IMR-90 (cell line): ENCODE results near the gene ERN1. TPM values are rescaled to one million over a fixed set of nuclear protein-coding genes. Genes with fewer than 3 reads are reported as not detected.

Source experiments
- ATAC-seq: fragments of 200-7000 bp; cut with Tn5 transposase; 2 replicates; pipeline ENCODE4 v1.9.1; 2020; ENCODE audit warnings: low read depth, mild to moderate bottlenecking, moderate library complexity
- BruUV-seq: library from RNA; stranded (reverse); fragments of 400-500 nt; replicated peaks from 2 replicates; lab custom pipeline; 2021; lab: Mats Ljungman, UMichigan
- CTCF ChIA-PET: fragments of 300-600 bp; formaldehyde crosslinking; extraction: SDS; loops from one replicate; lab custom pipeline; 2021; ENCODE audit warnings: antibody characterized with exemption; lab: Yijun Ruan, JAX
- POLR2A ChIA-PET: fragments of 300-600 bp; sonication (Branson Sonifier 250); formaldehyde crosslinking; loops from one replicate; lab custom pipeline; 2022; ENCODE audit warnings: antibody characterized with exemption; ENCODE audit not compliant: unreplicated experiment; lab: Charles Lee
- DNase-seq: peaks from one replicate; pipeline ENCODE4 v3.0.0; 2013
- H2AFZ ChIP-seq: replicated peaks from 2 replicates; pipeline ENCODE3; 2013; ENCODE audit warnings: low read length, mild to moderate bottlenecking; ENCODE audit not compliant: poor library complexity
- H2AK5ac ChIP-seq: 2 replicates; pipeline ENCODE4 v1.6.1; 2013; ENCODE audit warnings: low read depth, low read length, inconsistent platforms
- H2AK9ac ChIP-seq: replicated peaks from 2 replicates; pipeline ENCODE3; 2013; ENCODE audit warnings: mild to moderate bottlenecking, low read depth, low read length, moderate library complexity; ENCODE audit not compliant: poor library complexity
- H2BK120ac ChIP-seq: 2 replicates; pipeline ENCODE4 v1.6.1; 2013; ENCODE audit warnings: low read depth, low read length, inconsistent platforms
- H2BK15ac ChIP-seq: 3 replicates; pipeline ENCODE4 v1.6.1; 2013; ENCODE audit warnings: low read depth, low read length, inconsistent platforms
- H2BK20ac ChIP-seq: 2 replicates; pipeline ENCODE4 v1.6.1; 2013; ENCODE audit warnings: low read depth, mild to moderate bottlenecking, inconsistent platforms, low read length, moderate library complexity
- H2BK5ac ChIP-seq: 2 replicates; pipeline ENCODE4 v1.6.1; 2013; ENCODE audit warnings: mild to moderate bottlenecking, low read depth, low read length, inconsistent platforms; ENCODE audit not compliant: poor library complexity, severe bottlenecking
- H3K14ac ChIP-seq: replicated peaks from 2 replicates; pipeline ENCODE4 v1.6.1; 2013; ENCODE audit warnings: low read depth, low read length, inconsistent platforms
- H3K18ac ChIP-seq: 2 replicates; pipeline ENCODE4 v1.6.1; 2013; ENCODE audit warnings: low read depth, low read length, control low read depth
- H3K23ac ChIP-seq: 2 replicates; pipeline ENCODE4 v1.6.1; 2013; ENCODE audit warnings: low read depth, low read length, inconsistent platforms
- H3K27ac ChIP-seq: 2 replicates; pipeline ENCODE4 v1.5.1; 2013; ENCODE audit warnings: mild to moderate bottlenecking, control low read depth, low read length; ENCODE audit not compliant: insufficient read depth
- H3K27me3 ChIP-seq: 2 replicates; pipeline ENCODE4 v1.6.1; 2013; ENCODE audit warnings: low read length; ENCODE audit not compliant: control insufficient read depth, insufficient read depth
- H3K36me3 ChIP-seq: 2 replicates; pipeline ENCODE4 v1.6.1; 2013; ENCODE audit warnings: low read length, mixed read lengths; ENCODE audit not compliant: control insufficient read depth, insufficient read depth
- H3K4ac ChIP-seq: 2 replicates; pipeline ENCODE4 v1.6.1; 2013; ENCODE audit warnings: low read depth, low read length, inconsistent platforms
- H3K4me1 ChIP-seq: 2 replicates; pipeline ENCODE4 v1.6.1; 2013; ENCODE audit warnings: low read length, mixed read lengths; ENCODE audit not compliant: control insufficient read depth, insufficient read depth
- H3K4me2 ChIP-seq: 2 replicates; pipeline ENCODE4 v1.6.1; 2013; ENCODE audit warnings: low read depth, mild to moderate bottlenecking, control low read depth, low read length, moderate library complexity
- H3K4me3 ChIP-seq: 2 replicates; pipeline ENCODE4 v1.5.1; 2013; ENCODE audit warnings: low read depth, mild to moderate bottlenecking, control low read depth, low read length, moderate library complexity; ENCODE audit not compliant: insufficient read depth
- H3K56ac ChIP-seq: 2 replicates; pipeline ENCODE4 v1.6.1; 2013; ENCODE audit warnings: low read length, inconsistent platforms; ENCODE audit not compliant: insufficient read depth; ENCODE audit errors: extremely low read depth
- H3K79me1 ChIP-seq, 2 experiments: 2 replicates each; pipeline ENCODE4 v1.6.1; 2013; ENCODE audit warnings: low read length in 2 of 2, inconsistent platforms in 1 of 2, low read depth in 1 of 2
- H3K9ac ChIP-seq: 2 replicates; pipeline ENCODE4 v1.6.1; 2013; ENCODE audit warnings: low read depth, low read length, control low read depth
- H3K9me1 ChIP-seq: 2 replicates; pipeline ENCODE4 v1.6.1; 2013; ENCODE audit warnings: low read length, inconsistent platforms; ENCODE audit not compliant: insufficient read depth
- H3K9me3 ChIP-seq: 2 replicates; pipeline ENCODE4 v1.6.1; 2013; ENCODE audit warnings: low read length; ENCODE audit not compliant: control insufficient read depth, insufficient read depth
- H4K20me1 ChIP-seq: 2 replicates; pipeline ENCODE4 v1.6.1; 2013; ENCODE audit warnings: low read length, inconsistent platforms; ENCODE audit not compliant: insufficient read depth
- H4K5ac ChIP-seq: 2 replicates; pipeline ENCODE4 v1.6.1; 2013; ENCODE audit warnings: mild to moderate bottlenecking, low read depth, low read length, control low read depth
- H4K8ac ChIP-seq, 2 experiments: 2 replicates each; pipeline ENCODE4 v1.6.1; 2013; ENCODE audit warnings: low read depth in 2 of 2, low read length in 2 of 2, control low read depth in 1 of 2, inconsistent platforms in 1 of 2
- H4K91ac ChIP-seq: 2 replicates; pipeline ENCODE4 v1.6.1; 2013; ENCODE audit warnings: low read depth, low read length, inconsistent platforms; ENCODE audit not compliant: insufficient read depth
- NFE2L2 ChIP-seq: fragments of 150-350 bp; IDR thresholded peaks from 2 replicates; pipeline ENCODE4 v1.6.1; 2016; ENCODE audit warnings: low read depth, mild to moderate bottlenecking, low read length
- WGBS, 2 experiments: methylation state at CpG; one replicate each; pipeline versions ENCODE4 v1.1.5 to v1.1.7; 2013; ENCODE audit warnings: missing lambda C conversion rate in 2 of 2; ENCODE audit not compliant: insufficient read length in 1 of 2; ENCODE audit errors: extremely low coverage in 2 of 2; 5-methylcytosine and 5-hydroxymethylcytosine counted together
- dilution Hi-C: fragments of 300-500 bp; cut with HindIII; formaldehyde crosslinking; loops from one replicate; pipeline ENCODE4 v1.14.3; 2018; ENCODE audit warnings: low sequenced_read_pairs; ENCODE audit not compliant: unreplicated experiment
- in situ Hi-C: fragments of 300-500 bp; cut with MboI; formaldehyde crosslinking; loops from 3 replicates; pipeline ENCODE4 v1.14.3; 2019; ENCODE audit warnings: low sequenced_read_pairs, inconsistent platforms, mixed read lengths
- intact Hi-C: fragments of 100-400 bp; cut with micrococcal nuclease; formaldehyde crosslinking; loops from 2 replicates; pipeline ENCODE4 v1.10.0; 2022
- polyA plus RNA-seq, 3 experiments: library from polyadenylated mRNA; depleted of rRNA; stranded (reverse); fragments of >200 nt; gene quantifications; 2 replicates each; pipeline ENCODE4 v1.2.3, GENCODE V29; 2012; ENCODE audit warnings: low replicate concordance in 1 of 3
- total RNA-seq: library from RNA; depleted of rRNA; stranded (reverse); fragments of >200 nt; gene quantifications from 2 replicates; pipeline ENCODE4 v1.2.3, GENCODE V29; 2012
- TF ChIP-seq, protein P1 (sequence below): conservative IDR thresholded peaks from 2 replicates; pipeline ENCODE4 v1.5.1; 2012; ENCODE audit warnings: mild to moderate bottlenecking, low read depth, low read length, improper control_type of control experiment

Gene ERN1
- total and polyA plus RNA-seq, 2 of the 4 experiments (the other 2 are of a cell fraction) = 2.7 to 4.1 TPM

- Histone ChIP-seq H3K4ac (no peak overlapping the region), H3K27me3 (peaks cover 8% of the 10 kb centered on the region), H3K36me3 (no peaks in the 10 kb centered on the region), H4K91ac (no peak overlapping the region), H2BK120ac (no peak overlapping the region), H3K23ac (no peak overlapping the region), H3K14ac (no peak overlapping the region), H3K4me1 (no peaks in the 10 kb centered on the region), H3K27ac (no peak overlapping the region), H3K56ac (no peak overlapping the region), H2AK5ac (no peak overlapping the region), H3K9me1 (no peaks in the 10 kb centered on the region), H4K5ac (no peak overlapping the region), H2BK5ac (no peak overlapping the region), H2BK20ac (no peak overlapping the region), H3K9ac (no peak overlapping the region), H3K4me3 (no peak overlapping the region), H3K18ac (no peak overlapping the region), H2BK15ac (no peak overlapping the region), H3K4me2 (no peak overlapping the region), H3K79me1 (no peaks in the 10 kb centered on the region), H4K8ac (no peak overlapping the region), H3K9me3 (no peaks in the 10 kb centered on the region), H2AK9ac (no peak overlapping the region), H4K20me1 (no peaks in the 10 kb centered on the region), H2AFZ (no peak overlapping the region)
- no peak for TF ChIP-seq NFE2L2
- TF ChIP-seq, protein P1, sequence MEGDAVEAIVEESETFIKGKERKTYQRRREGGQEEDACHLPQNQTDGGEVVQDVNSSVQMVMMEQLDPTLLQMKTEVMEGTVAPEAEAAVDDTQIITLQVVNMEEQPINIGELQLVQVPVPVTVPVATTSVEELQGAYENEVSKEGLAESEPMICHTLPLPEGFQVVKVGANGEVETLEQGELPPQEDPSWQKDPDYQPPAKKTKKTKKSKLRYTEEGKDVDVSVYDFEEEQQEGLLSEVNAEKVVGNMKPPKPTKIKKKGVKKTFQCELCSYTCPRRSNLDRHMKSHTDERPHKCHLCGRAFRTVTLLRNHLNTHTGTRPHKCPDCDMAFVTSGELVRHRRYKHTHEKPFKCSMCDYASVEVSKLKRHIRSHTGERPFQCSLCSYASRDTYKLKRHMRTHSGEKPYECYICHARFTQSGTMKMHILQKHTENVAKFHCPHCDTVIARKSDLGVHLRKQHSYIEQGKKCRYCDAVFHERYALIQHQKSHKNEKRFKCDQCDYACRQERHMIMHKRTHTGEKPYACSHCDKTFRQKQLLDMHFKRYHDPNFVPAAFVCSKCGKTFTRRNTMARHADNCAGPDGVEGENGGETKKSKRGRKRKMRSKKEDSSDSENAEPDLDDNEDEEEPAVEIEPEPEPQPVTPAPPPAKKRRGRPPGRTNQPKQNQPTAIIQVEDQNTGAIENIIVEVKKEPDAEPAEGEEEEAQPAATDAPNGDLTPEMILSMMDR = peak; percentile 15; the same call in 1 of the 2 replicates
- ChIA-PET POLR2A (no interaction called here), CTCF (interaction anchor here (1.4 to 1.5 kb wide), 2 partner anchors 12 kb away, joined by 4 to 6 read pairs; no protein-coding TSS in a partner anchor)
- BruUV-seq = no TSS peak
- dilution Hi-C loops = no loop called here
- WGBS, 2 experiments = no CpG with 5 or more reads among the region's 2 CpGs
- intact Hi-C loops = no loop called here
- ATAC-seq (no peak), DNase-seq (no peak)
- in situ Hi-C loops = no loop called here
Measured at GRCh38 chr17:64017381-64017980, 112.5 kb downstream of the ERN1 start.
